ENCODE results near the gene CTPS2.

DNA sequence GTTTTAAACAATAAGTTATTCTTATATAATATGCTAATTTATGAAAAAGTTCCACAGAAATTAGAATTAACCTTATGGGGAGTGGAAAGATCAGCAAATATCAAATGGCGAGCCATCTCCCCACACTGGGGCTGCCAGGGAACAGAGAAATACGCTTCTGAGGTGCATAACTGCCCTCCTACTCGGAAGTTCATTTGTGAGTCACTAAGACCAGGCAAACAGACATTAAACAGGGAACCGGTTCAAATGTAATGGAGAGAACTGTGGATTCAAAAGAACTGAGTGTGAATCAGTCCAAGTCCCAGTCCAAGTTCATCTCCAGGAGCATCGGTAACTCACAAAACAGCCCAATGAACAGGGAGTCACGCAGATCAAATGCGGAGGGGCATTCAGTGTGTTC is 73.9 kb downstream of the CTPS2 start:
- TF ChIP-seq, protein P1, sequence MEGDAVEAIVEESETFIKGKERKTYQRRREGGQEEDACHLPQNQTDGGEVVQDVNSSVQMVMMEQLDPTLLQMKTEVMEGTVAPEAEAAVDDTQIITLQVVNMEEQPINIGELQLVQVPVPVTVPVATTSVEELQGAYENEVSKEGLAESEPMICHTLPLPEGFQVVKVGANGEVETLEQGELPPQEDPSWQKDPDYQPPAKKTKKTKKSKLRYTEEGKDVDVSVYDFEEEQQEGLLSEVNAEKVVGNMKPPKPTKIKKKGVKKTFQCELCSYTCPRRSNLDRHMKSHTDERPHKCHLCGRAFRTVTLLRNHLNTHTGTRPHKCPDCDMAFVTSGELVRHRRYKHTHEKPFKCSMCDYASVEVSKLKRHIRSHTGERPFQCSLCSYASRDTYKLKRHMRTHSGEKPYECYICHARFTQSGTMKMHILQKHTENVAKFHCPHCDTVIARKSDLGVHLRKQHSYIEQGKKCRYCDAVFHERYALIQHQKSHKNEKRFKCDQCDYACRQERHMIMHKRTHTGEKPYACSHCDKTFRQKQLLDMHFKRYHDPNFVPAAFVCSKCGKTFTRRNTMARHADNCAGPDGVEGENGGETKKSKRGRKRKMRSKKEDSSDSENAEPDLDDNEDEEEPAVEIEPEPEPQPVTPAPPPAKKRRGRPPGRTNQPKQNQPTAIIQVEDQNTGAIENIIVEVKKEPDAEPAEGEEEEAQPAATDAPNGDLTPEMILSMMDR (IDR thresholded peaks at IDR 0.05) = no peak
- TF ChIP-seq POLR2AphosphoS5 (IDR thresholded peaks at IDR 0.05; ENCODE audit: low read depth, low read length) = no peak
- TF ChIP-seq, protein P2, sequence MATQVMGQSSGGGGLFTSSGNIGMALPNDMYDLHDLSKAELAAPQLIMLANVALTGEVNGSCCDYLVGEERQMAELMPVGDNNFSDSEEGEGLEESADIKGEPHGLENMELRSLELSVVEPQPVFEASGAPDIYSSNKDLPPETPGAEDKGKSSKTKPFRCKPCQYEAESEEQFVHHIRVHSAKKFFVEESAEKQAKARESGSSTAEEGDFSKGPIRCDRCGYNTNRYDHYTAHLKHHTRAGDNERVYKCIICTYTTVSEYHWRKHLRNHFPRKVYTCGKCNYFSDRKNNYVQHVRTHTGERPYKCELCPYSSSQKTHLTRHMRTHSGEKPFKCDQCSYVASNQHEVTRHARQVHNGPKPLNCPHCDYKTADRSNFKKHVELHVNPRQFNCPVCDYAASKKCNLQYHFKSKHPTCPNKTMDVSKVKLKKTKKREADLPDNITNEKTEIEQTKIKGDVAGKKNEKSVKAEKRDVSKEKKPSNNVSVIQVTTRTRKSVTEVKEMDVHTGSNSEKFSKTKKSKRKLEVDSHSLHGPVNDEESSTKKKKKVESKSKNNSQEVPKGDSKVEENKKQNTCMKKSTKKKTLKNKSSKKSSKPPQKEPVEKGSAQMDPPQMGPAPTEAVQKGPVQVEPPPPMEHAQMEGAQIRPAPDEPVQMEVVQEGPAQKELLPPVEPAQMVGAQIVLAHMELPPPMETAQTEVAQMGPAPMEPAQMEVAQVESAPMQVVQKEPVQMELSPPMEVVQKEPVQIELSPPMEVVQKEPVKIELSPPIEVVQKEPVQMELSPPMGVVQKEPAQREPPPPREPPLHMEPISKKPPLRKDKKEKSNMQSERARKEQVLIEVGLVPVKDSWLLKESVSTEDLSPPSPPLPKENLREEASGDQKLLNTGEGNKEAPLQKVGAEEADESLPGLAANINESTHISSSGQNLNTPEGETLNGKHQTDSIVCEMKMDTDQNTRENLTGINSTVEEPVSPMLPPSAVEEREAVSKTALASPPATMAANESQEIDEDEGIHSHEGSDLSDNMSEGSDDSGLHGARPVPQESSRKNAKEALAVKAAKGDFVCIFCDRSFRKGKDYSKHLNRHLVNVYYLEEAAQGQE (IDR thresholded peaks at IDR 0.05; ENCODE audit: insufficient read depth in 1 of 2, low read depth in 2 of 2, low read length in 1 of 2) = no peak
- no peak for TF ChIP-seq TCF7L2 (IDR thresholded peaks at IDR 0.05; ENCODE audit: low read depth, low read length)

All from Panc1 (cell line).